ENCODE data around the gene PGBD4. TPM values are rescaled to one million over a fixed set of nuclear protein-coding genes. Genes with fewer than 3 reads are reported as not detected.
"Not testable (repeated sequence)": the region's sequence is repeated elsewhere in the genome, so short reads cannot be mapped to it uniquely, and the experiment has no call there.

The PGBD4 gene
- total and polyA plus RNA-seq, 2 of the 13 experiments (the other 11 are each of a cell fraction or from before 2014, with no cell fraction given), result 1.4 to 1.7 TPM

- H3K4me3 ChIP-seq (replicated peaks in 1 of 3; ENCODE audit: insufficient read depth in 1 of 3, low read depth in 2 of 3, low read length in 3 of 3); DNase-seq (ENCODE audit: low spot score); H3K27me3 ChIP-seq (ENCODE audit: control insufficient read depth in 1 of 2, insufficient read depth in 2 of 2, low read length in 2 of 2); CTCF ChIA-PET (ENCODE audit: low intra/inter-chr PET ratio, low total read pairs); H2AFZ ChIP-seq (ENCODE audit: low read length); H4K20me1 ChIP-seq (ENCODE audit: insufficient read depth, low read length); H3K4me2 ChIP-seq (ENCODE audit: low read depth, low read length); H3K9me3 ChIP-seq (ENCODE audit: low read length); FAIRE-seq; H3K36me3 ChIP-seq (replicated peaks in 1 of 2; ENCODE audit: control insufficient read depth in 1 of 2, insufficient read depth in 2 of 2, low read length in 2 of 2); in situ Hi-C loops (cut with HindIII; ENCODE audit: extremely low pct_ligation_motif_present, low pct_unique_long_range_greater_than_20kb); ATAC-seq; H3K27ac ChIP-seq (ENCODE audit: extremely low read length, insufficient read depth, low read length); H3K9ac ChIP-seq (ENCODE audit: insufficient read depth, low read depth, low read length); intact Hi-C loops (cut with micrococcal nuclease; ENCODE audit: unreplicated experiment); H3K79me2 ChIP-seq (ENCODE audit: insufficient read depth, low read length); POLR2A ChIA-PET; BruUV-seq (replicated peaks): not testable (repeated sequence)
- peaks cover 11% of the 10 kb centered on the region; the same call in 1 of the 2 replicates for H3K4me1 ChIP-seq (ENCODE audit: insufficient read depth, low read length)
- 67% methylated on average over 12 of the region's 12 CpGs for WGBS (ENCODE audit: low lambda C conversion rate)
Measured at GRCh38 chr15:34121786-34122185, 19.9 kb downstream of the PGBD4 start.

- H3K27ac ChIP-seq (ENCODE audit: extremely low read length, insufficient read depth, low read length), result no peak overlapping the region
- no TSS peak for BruUV-seq (replicated peaks)
- H2AFZ ChIP-seq (ENCODE audit: low read length), result no peak overlapping the region
- in situ Hi-C loops (cut with HindIII; ENCODE audit: extremely low pct_ligation_motif_present, low pct_unique_long_range_greater_than_20kb) (no loop called here), intact Hi-C loops (cut with micrococcal nuclease; ENCODE audit: unreplicated experiment) (no loop called here)
- no peak for TF ChIP-seq PAWR (CRISPR knock-in tag; IDR thresholded peaks at IDR 0.05; ENCODE audit: borderline replicate concordance)
- no peak for TF ChIP-seq CAMTA2 (CRISPR knock-in tag; IDR thresholded peaks at IDR 0.05; ENCODE audit: borderline replicate concordance)
- no peak for TF ChIP-seq TOE1 (CRISPR knock-in tag; IDR thresholded peaks at IDR 0.05)
- no peak for TF ChIP-seq ZNF546 (CRISPR knock-in tag; conservative IDR thresholded peaks at IDR 0.05)
- no peak for TF ChIP-seq ZMYM3 (CRISPR knock-in tag; IDR thresholded peaks at IDR 0.05)
- no peaks in the 10 kb centered on the region for H3K79me2 ChIP-seq (ENCODE audit: insufficient read depth, low read length)
- H3K4me3 ChIP-seq (replicated peaks in 1 of 3; ENCODE audit: insufficient read depth in 1 of 3, low read depth in 2 of 3, low read length in 3 of 3), result no peak overlapping the region
- no peak overlapping the region for H3K4me2 ChIP-seq (ENCODE audit: low read depth, low read length)
- FAIRE-seq (no peak), ATAC-seq (no peak; the same call in 2 of the 3 replicates), DNase-seq (ENCODE audit: low spot score) (peak; percentile 14)
- peaks cover 11% of the 10 kb centered on the region; the same call in 1 of the 2 replicates for H3K4me1 ChIP-seq (ENCODE audit: insufficient read depth, low read length)
- H3K36me3 ChIP-seq (replicated peaks in 1 of 2; ENCODE audit: control insufficient read depth in 1 of 2, insufficient read depth in 2 of 2, low read length in 2 of 2), result no peaks in the 10 kb centered on the region
- WGBS (ENCODE audit: low lambda C conversion rate), result 50% methylated on average over 6 of the region's 6 CpGs
- CTCF ChIA-PET (ENCODE audit: low intra/inter-chr PET ratio, low total read pairs), result no interaction called here
- H3K9ac ChIP-seq (ENCODE audit: insufficient read depth, low read depth, low read length), result no peak overlapping the region
- POLR2A ChIA-PET, result no interaction called here
- no peaks in the 10 kb centered on the region for H3K9me3 ChIP-seq (ENCODE audit: low read length)
- no peaks in the 10 kb centered on the region for H3K27me3 ChIP-seq (ENCODE audit: control insufficient read depth in 1 of 2, insufficient read depth in 2 of 2, low read length in 2 of 2)
- no peaks in the 10 kb centered on the region for H4K20me1 ChIP-seq (ENCODE audit: insufficient read depth, low read length)
Measured at GRCh38 chr15:34122771-34123183, 20.9 kb downstream of the PGBD4 start.

All from HepG2 (cell line).